GM18511 (cell line): ENCODE results near the gene C1orf53.
"Not testable (repeated sequence)": the region's sequence is repeated elsewhere in the genome, so short reads cannot be mapped to it uniquely, and the experiment has no call there.

Experiments
- ATAC-seq: cut with Tn5 transposase; IDR thresholded peaks from one replicate; pipeline ENCODE4 v1.9.1; 2021; ENCODE audit warnings: mild to moderate bottlenecking, moderate library complexity; ENCODE audit not compliant: unreplicated experiment

C1orf53 gene

GRCh38 chr1:197902454-197903195, at the start of gene C1orf53:
C1orf53 (plus strand) TSS chr1:197902630; CDS start chr1:197902650, 20 bp downstream.
- peak; percentile 97 for ATAC-seq

- not testable (repeated sequence) for ATAC-seq
Measured at GRCh38 chr1:197855751-197856150, 46.7 kb upstream of the C1orf53 start.

DNA sequence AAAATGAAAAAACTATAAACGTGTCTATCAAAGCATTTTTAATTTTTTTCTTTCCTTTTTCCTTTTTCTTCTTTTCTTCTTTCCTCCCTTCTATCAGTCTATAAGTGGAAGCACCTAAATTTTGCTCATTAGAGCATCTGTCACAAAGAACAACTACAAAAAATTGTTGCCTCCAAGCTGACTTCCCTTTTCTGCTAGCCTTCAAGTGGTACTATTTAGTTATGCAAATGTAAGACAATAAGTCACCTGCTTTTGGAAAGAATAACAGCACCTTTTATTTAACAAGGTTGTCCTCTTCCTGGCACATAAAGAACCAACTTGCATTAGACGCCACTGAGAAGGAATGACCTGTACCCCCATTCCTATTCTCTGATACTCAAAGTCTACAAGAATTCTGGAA, 45.0 kb upstream of the C1orf53 start:
- ATAC-seq, result no peak

DNA sequence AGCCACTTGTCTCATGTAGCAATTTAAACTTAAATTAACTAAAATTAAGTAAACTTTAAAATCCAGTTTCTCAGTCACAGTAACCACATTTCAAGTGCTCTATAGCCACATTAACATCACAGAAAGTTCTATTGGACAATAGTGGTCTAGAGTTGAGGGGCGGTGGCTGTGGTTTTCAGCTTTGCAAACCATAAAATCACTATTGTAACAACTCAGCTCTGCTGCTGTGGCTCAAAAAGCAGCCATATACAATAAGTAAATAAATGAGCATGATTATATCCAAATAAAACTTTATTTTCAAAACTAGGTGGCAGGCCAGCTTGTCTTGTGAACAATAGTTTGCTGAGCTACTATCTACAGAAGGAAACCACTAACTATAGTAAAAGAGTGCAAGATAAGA, 43.4 kb upstream of the C1orf53 start:
- no peak for ATAC-seq

DNA sequence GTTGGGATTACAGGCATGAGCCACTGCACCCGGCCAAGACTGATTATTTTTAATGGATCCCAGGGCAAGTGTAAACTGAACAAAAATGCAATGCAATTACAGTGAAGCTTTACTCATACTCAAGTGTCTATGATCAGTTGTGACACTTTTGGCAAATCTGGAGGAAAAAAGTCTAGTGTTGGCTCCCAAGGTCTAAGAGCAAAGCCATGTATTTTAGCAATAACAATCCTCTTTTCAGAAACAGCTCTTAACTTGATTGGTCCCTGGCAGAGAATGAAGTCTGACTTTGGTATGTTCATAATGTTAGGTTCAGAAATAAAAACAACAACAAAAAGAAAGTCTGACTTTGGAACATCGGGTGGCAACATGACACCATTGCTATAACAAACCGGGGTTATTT, 40.2 kb upstream of the C1orf53 start:
- no peak for ATAC-seq

DNA sequence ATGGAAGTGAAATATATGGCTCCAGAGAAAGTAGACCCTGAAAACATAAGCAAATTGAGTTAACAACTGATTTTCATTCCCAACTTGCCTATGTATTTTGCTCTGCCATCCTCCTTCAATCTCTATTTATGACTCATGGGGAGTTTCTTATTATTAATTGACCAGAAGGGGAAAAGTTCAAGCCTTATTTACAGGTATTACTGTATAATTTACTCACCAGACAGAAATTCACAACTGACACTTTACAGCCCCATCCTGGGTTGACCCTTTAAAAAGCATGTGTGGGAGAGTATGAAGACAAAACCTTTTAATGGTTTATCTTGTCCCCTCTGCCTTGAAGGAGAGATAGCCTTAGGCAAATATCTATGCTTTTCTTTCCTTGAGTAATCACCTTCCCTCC, 39.8 kb upstream of the C1orf53 start:
- no peak for ATAC-seq

- ATAC-seq, result no peak
Measured at GRCh38 chr1:197865809-197866208, 36.6 kb upstream of the C1orf53 start.

GRCh38 chr1:197868751-197869489, 33.5 kb upstream of the C1orf53 start:
- ATAC-seq, result peak; percentile 89

DNA sequence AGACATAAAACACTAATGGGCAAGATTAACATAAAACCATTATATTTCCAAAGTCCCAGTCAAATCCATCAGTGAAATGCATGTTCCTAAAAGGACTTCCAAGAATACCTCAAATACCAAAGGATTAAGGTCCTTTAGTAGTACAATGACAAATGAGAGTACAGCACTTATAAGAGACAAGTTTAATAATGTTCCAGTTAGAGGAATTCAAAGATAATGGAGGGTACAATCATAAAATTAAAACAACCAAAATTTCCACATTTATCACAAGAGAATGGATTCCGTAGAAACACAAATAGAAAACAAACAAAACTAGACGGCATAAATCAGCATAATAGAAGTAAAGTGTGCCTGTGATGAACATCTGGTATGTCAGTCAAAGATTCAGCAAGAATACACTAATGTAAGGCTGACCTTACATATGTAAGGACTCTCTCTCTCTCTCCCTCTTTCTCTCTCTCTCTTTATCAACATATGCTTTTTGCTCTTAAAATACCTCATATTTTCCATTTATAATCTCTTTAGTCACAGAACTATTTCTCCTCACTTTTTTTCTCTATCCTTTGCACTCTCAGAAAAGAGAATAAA, 32.8 kb upstream of the C1orf53 start:
- no peak for ATAC-seq

- ATAC-seq, result no peak
Measured at GRCh38 chr1:197876894-197877293, 25.5 kb upstream of the C1orf53 start.

GRCh38 chr1:197880385-197880784, 22.0 kb upstream of the C1orf53 start:
- ATAC-seq, result not testable (repeated sequence)

DNA sequence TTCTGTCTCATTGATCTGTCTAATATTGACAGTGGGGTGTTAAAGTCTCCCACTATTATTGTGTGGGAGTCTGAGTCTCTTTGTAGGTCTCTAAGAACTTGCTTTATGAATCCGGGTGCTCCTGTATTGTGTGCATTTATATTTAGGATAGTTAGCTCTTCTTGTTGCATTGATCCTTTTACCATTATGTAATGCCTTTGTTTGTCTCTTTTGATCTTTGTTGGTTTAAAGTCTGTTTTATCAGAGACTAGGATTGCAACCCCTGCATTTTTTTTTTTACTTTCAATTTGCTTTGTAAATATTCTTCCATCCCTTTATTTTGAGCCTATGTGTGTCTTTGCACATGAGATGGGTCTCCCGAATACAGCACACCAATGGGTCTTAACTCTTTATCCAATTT, 20.2 kb upstream of the C1orf53 start:
- ATAC-seq, result not testable (repeated sequence)

- ATAC-seq, result no peak
Measured at GRCh38 chr1:197884173-197884572, 18.3 kb upstream of the C1orf53 start.

DNA sequence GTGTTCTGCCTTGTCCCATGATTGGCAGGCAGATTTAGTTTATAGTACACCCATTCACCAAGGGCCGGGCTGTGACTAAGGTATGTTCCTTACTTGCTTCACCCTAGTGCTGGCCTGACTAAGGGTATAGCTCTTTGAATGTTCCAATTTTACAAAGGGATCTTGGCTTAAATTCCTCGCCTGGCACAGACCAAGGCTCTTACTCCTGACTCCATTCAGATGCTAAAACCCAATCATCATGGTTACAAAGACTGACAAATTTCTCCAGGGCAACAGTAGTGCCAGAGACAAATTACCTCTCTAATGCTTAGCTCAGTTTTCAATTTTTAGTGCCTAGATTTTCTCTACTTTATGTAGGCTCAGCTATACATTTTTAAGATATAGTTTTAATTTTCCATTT, 11.5 kb upstream of the C1orf53 start:
- no peak for ATAC-seq

- no peak for ATAC-seq
Measured at GRCh38 chr1:197892684-197893083, 9.7 kb upstream of the C1orf53 start.

- no peak for ATAC-seq
Measured at GRCh38 chr1:197896301-197896700, 6.1 kb upstream of the C1orf53 start.

- no peak for ATAC-seq
Measured at GRCh38 chr1:197899037-197899436, 3.4 kb upstream of the C1orf53 start.

DNA sequence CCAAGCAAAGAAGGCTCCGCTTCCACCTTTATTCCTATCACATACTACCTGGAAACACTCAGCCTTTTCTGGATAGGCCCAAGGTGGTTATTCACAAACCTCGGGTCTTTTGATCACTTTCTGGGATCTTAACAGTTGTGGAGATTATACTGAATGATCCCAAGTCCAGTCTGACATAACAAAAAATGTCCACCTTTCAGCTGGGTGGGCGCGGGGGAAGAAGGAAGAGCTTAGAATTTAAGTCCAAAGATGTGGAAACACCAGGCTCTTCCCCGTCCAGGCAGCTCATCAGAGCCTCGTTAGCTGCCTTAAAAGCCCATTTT, 338 bp upstream of the C1orf53 start:
- ATAC-seq, result no peak

DNA sequence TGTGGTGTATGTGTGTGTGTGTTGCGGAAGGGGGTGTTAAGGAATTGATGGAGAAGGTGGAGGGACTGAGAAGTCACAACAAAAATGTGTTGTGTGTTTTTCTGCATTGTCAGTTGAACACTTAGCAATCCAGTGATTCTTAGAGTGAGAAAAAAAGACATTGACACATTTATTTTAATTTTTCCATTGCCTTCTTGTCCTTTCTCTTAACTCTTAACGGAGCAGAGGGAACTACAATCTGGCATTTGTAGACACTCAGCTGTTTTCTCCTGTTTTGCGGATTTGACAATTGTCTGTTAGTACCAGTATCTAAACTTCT, 725 bp downstream of the C1orf53 start:
- ATAC-seq, result no peak

DNA sequence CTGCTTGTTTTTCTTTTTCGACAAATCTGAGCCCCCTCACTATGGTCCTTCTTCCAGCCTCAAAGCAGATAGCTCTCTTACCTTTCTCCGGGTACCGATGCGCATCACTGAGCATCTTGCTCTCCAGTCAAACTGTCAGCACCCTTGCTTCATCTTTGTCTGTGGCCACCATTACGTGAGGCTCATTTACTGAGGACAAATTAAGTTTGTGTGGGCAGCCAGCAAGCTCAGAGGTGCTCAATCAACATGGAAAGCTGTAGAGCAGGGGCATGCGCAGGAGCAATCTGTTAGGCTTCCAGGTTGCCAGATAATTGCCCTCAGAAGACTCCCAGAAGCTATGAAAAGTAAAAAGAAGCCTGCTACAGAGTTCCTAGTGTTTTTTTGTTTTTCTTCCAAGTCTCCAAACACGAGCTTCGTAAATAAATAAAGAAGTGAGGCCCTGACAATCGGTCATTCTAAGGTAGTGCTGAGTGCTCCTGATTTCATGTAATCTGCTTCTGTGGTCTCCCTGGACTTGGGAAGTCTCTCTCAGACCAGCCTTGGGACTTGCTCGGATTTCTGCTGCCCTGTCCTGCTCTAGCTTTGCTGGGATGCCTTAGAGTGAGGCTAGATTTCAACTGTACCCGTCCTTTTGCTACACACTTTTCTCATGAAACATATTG, 1.8 kb downstream of the C1orf53 start:
- ATAC-seq, result no peak

- no peak for ATAC-seq
Measured at GRCh38 chr1:197905699-197906351, 3.4 kb downstream of the C1orf53 start.
